Measurements from ENCODE around the gene TMEM200A.
A peak's percentile ranks its signal among the peaks of the same experiment; 100 is the strongest.
"Not testable (repeated sequence)": the region's sequence is repeated elsewhere in the genome, so short reads cannot be mapped to it uniquely, and the experiment has no call there.

TMEM200A gene

GRCh38 chr6:130365166-130366106, at the start of gene TMEM200A:
TSS of gene TMEM200A (plus strand) at chr6:130366017. CDS start at chr6:130440423, 74,406 bp downstream.
- FAIRE-seq: no peak

- FAIRE-seq: no peak
Measured at GRCh38 chr6:130320908-130321307, 44.9 kb upstream of the TMEM200A start.

GRCh38 chr6:130322673-130323268, 43.0 kb upstream of the TMEM200A start:
- FAIRE-seq: peak; percentile 96

GRCh38 chr6:130324657-130325056, 41.2 kb upstream of the TMEM200A start:
- FAIRE-seq: no peak

- no peak for FAIRE-seq
Measured at GRCh38 chr6:130326496-130326895, 39.3 kb upstream of the TMEM200A start.

GRCh38 chr6:130337534-130337933, 28.3 kb upstream of the TMEM200A start:
- FAIRE-seq: no peak

GRCh38 chr6:130346324-130346723, 19.5 kb upstream of the TMEM200A start:
- not testable (repeated sequence) for FAIRE-seq

- no peak for FAIRE-seq
Measured at GRCh38 chr6:130354322-130354721, 11.5 kb upstream of the TMEM200A start.

- FAIRE-seq: no peak
Measured at GRCh38 chr6:130355572-130355971, 10.2 kb upstream of the TMEM200A start.

GRCh38 chr6:130357436-130357835, 8.4 kb upstream of the TMEM200A start:
- FAIRE-seq: no peak

- no peak for FAIRE-seq
Measured at GRCh38 chr6:130359736-130360135, 6.1 kb upstream of the TMEM200A start.

GRCh38 chr6:130362128-130362527, 3.7 kb upstream of the TMEM200A start:
- no peak for FAIRE-seq

GRCh38 chr6:130364224-130364780, 1.5 kb upstream of the TMEM200A start:
- FAIRE-seq: no peak

GRCh38 chr6:130366107-130367005, 539 bp downstream of the TMEM200A start:
- no peak for FAIRE-seq

GRCh38 chr6:130367767-130368166, 1.9 kb downstream of the TMEM200A start:
- FAIRE-seq: no peak

- no peak for FAIRE-seq
Measured at GRCh38 chr6:130368576-130368975, 2.8 kb downstream of the TMEM200A start.

- FAIRE-seq: no peak
Measured at GRCh38 chr6:130369831-130370230, 4.0 kb downstream of the TMEM200A start.

GRCh38 chr6:130371921-130372420, 6.2 kb downstream of the TMEM200A start:
- FAIRE-seq: no peak

- FAIRE-seq: no peak
Measured at GRCh38 chr6:130372786-130373185, 7.0 kb downstream of the TMEM200A start.

GRCh38 chr6:130373992-130374391, 8.2 kb downstream of the TMEM200A start:
- FAIRE-seq: no peak

- FAIRE-seq: no peak
Measured at GRCh38 chr6:130376936-130377335, 11.1 kb downstream of the TMEM200A start.

GRCh38 chr6:130377371-130377770, 11.6 kb downstream of the TMEM200A start:
- FAIRE-seq: no peak

GRCh38 chr6:130377915-130378314, 12.1 kb downstream of the TMEM200A start:
- FAIRE-seq: no peak

All from A204.1 (cell line).